Neutrophil (primary cell): ENCODE results near the gene APRT.

ENCODE experiments used
- H3K27ac ChIP-seq: fragments of 200-600 bp; sonication (generic); 2 replicates; pipeline ENCODE4 v1.5.1; 2016; ENCODE audit warnings: mild to moderate bottlenecking, moderate library complexity
- H3K27me3 ChIP-seq: fragments of 200-600 bp; sonication (generic); 2 replicates; pipeline ENCODE4 v1.6.0; 2016; ENCODE audit warnings: mild to moderate bottlenecking
- H3K36me3 ChIP-seq: fragments of 200-600 bp; sonication (generic); 2 replicates; pipeline ENCODE4 v1.5.1; 2017
- H3K4me1 ChIP-seq, 2 experiments: fragments of 200-600 bp in 1 of 2; sonication (generic) in 1 of 2; 1 replicate in 1 of 2; 2 replicates in 1 of 2; pipeline versions ENCODE4 v1.5.1 to v1.6.1; 2013 to 2016; ENCODE audit warnings: low read depth in 1 of 2, low read length in 1 of 2, mild to moderate bottlenecking in 1 of 2, moderate library complexity in 1 of 2; ENCODE audit not compliant: control insufficient read depth in 1 of 2, insufficient read depth in 1 of 2
- H3K4me3 ChIP-seq, 2 experiments: fragments of 200-600 bp in 1 of 2; sonication (generic) in 1 of 2; 1 replicate in 1 of 2; 2 replicates in 1 of 2; pipeline ENCODE4 v1.5.1; 2013 to 2016; ENCODE audit warnings: low read depth in 1 of 2, low read length in 1 of 2, mild to moderate bottlenecking in 1 of 2, moderate library complexity in 1 of 2
- H3K9me3 ChIP-seq: fragments of 200-600 bp; sonication (generic); 2 replicates; pipeline ENCODE4 v1.5.1; 2016
- CTCF ChIP-seq: fragments of 200-600 bp; sonication (generic); IDR thresholded peaks from 2 replicates; pipeline ENCODE4 v1.5.1; 2016; ENCODE audit warnings: antibody characterized with exemption

APRT gene

GRCh38 chr16:88812513-88813268 lies 963 bp upstream of the APRT start:
- Histone ChIP-seq H3K27ac (peak overlapping the region; percentile 82), H3K4me3 (peak overlapping the region; percentile 85), H3K4me1 (peaks cover 33 to 40% of the 10 kb centered on the region in 2 experiments), H3K27me3 (no peaks in the 10 kb centered on the region), H3K9me3 (no peaks in the 10 kb centered on the region), H3K36me3 (peaks cover 49% of the 10 kb centered on the region)
- no peak for TF ChIP-seq CTCF

GRCh38 chr16:88810912-88811768 lies 588 bp downstream of the APRT start:
- Histone ChIP-seq H3K9me3 (no peaks in the 10 kb centered on the region), H3K36me3 (peaks cover 34% of the 10 kb centered on the region), H3K27me3 (no peaks in the 10 kb centered on the region), H3K4me1 (peaks cover 33 to 40% of the 10 kb centered on the region in 2 experiments), H3K27ac (peak overlapping the region; percentile 82), H3K4me3 (peak overlapping the region; percentile 85)
- no peak for TF ChIP-seq CTCF

GRCh38 chr16:88810166-88810911 lies 1.4 kb downstream of the APRT start:
- peak overlapping the region in 1 of 2 experiments; percentile 85 for H3K4me3 ChIP-seq
- peaks cover 33 to 40% of the 10 kb centered on the region in 2 experiments for H3K4me1 ChIP-seq
- no peak for TF ChIP-seq CTCF

GRCh38 chr16:88809676-88810165 lies 2.0 kb downstream of the APRT start:
- Histone ChIP-seq H3K9me3 (no peaks in the 10 kb centered on the region), H3K4me3 (no peak overlapping the region), H3K27ac (peak overlapping the region; percentile 2), H3K27me3 (no peaks in the 10 kb centered on the region), H3K36me3 (peaks cover 20% of the 10 kb centered on the region), H3K4me1 (peaks cover 36 to 41% of the 10 kb centered on the region in 2 experiments)
- TF ChIP-seq CTCF = no peak

More at GRCh38 chr16:88810166-88810911, 1.4 kb downstream of the APRT start:
- Histone ChIP-seq H3K9me3 (no peaks in the 10 kb centered on the region), H3K27me3 (no peaks in the 10 kb centered on the region), H3K27ac (peak overlapping the region; percentile 82), H3K36me3 (peaks cover 26% of the 10 kb centered on the region)

- Histone ChIP-seq H3K27me3 (no peaks in the 10 kb centered on the region), H3K36me3 (peaks cover 14% of the 10 kb centered on the region), H3K27ac (peak overlapping the region; percentile 2), H3K4me3 (no peak overlapping the region), H3K9me3 (no peaks in the 10 kb centered on the region), H3K4me1 (peaks cover 41 to 46% of the 10 kb centered on the region in 2 experiments)
- no peak for TF ChIP-seq CTCF
Observed at GRCh38 chr16:88809068-88809675, 2.6 kb downstream of the APRT start.
